Large intestine (tissue), 3 donors: ENCODE results near the gene ZBTB32. TPM values are rescaled to one million over a fixed set of nuclear protein-coding genes. Genes with fewer than 3 reads are reported as not detected.

Experiments used
- DNase-seq, 2 donors: peaks; one replicate each; pipeline versions ENCODE4 v3.0.0 to v3.0.0-alpha.2; 2013
- H3K27ac ChIP-seq: one replicate; pipeline ENCODE4 v1.5.1; 2013; ENCODE audit warnings: low read length
- H3K27me3 ChIP-seq: 2 replicates; pipeline ENCODE4 v1.6.1; 2013; ENCODE audit warnings: low read length; ENCODE audit not compliant: control insufficient read depth, insufficient read depth
- H3K36me3 ChIP-seq: 2 replicates; pipeline ENCODE4 v1.6.1; 2013; ENCODE audit warnings: low read length; ENCODE audit not compliant: control insufficient read depth, insufficient read depth
- H3K4me1 ChIP-seq: one replicate; pipeline ENCODE4 v1.6.1; 2013; ENCODE audit warnings: low read length; ENCODE audit not compliant: control insufficient read depth, insufficient read depth
- H3K4me3 ChIP-seq: one replicate; pipeline ENCODE4 v1.5.1; 2013; ENCODE audit warnings: low read length
- H3K9me3 ChIP-seq: one replicate; pipeline ENCODE4 v1.6.1; 2013; ENCODE audit warnings: mild to moderate bottlenecking, low read depth, low read length, moderate library complexity; ENCODE audit not compliant: control insufficient read depth
- WGBS: methylation state at CpG from one replicate; pipeline ENCODE4 v1.1.5; 2013; ENCODE audit warnings: low lambda C conversion rate; ENCODE audit not compliant: insufficient coverage; 5-methylcytosine and 5-hydroxymethylcytosine counted together
- polyA plus RNA-seq: library from polyadenylated mRNA; unstranded; fragments of 120-200 nt; gene quantifications from one replicate; pipeline ENCODE4 v1.2.1, GENCODE V29; 2013

The ZBTB32 gene
- polyA plus RNA-seq, 1 donor: 0.51 TPM

GRCh38 chr19:35727956-35728706 is 23.8 kb downstream of the ZBTB32 start:
- Histone ChIP-seq H3K9me3 (no peaks in the 10 kb centered on the region), H3K36me3 (peaks cover 97% of the 10 kb centered on the region), H3K4me3 (no peak overlapping the region), H3K4me1 (no peaks in the 10 kb centered on the region), H3K27me3 (no peaks in the 10 kb centered on the region), H3K27ac (no peak overlapping the region)
- WGBS: 93% methylated on average over 3 of the region's 19 CpGs
- DNase-seq: no peak

- no peaks in the 10 kb centered on the region for H3K9me3 ChIP-seq
- H3K4me3 ChIP-seq: no peak overlapping the region
- no peak for DNase-seq
- H3K4me1 ChIP-seq: no peaks in the 10 kb centered on the region
- no peaks in the 10 kb centered on the region for H3K27me3 ChIP-seq
- H3K27ac ChIP-seq: no peak overlapping the region
- no CpG with 5 or more reads among the region's 18 CpGs for WGBS
- peaks cover 97% of the 10 kb centered on the region for H3K36me3 ChIP-seq
Measured at GRCh38 chr19:35729021-35729420, 24.7 kb downstream of the ZBTB32 start.

- peaks cover 97% of the 10 kb centered on the region for H3K36me3 ChIP-seq
- no peak overlapping the region for H3K27ac ChIP-seq
- DNase-seq: no peak
- no peaks in the 10 kb centered on the region for H3K9me3 ChIP-seq
- H3K4me3 ChIP-seq: no peak overlapping the region
- no peaks in the 10 kb centered on the region for H3K4me1 ChIP-seq
- no CpG with 5 or more reads among the region's 11 CpGs for WGBS
- no peaks in the 10 kb centered on the region for H3K27me3 ChIP-seq
Measured at GRCh38 chr19:35729763-35730162, 25.4 kb downstream of the ZBTB32 start.

- DNase-seq: no peak
- peaks cover 96% of the 10 kb centered on the region for H3K36me3 ChIP-seq
- H3K27me3 ChIP-seq: no peaks in the 10 kb centered on the region
- no peaks in the 10 kb centered on the region for H3K9me3 ChIP-seq
- H3K27ac ChIP-seq: no peak overlapping the region
- no peak overlapping the region for H3K4me3 ChIP-seq
- no CpG with 5 or more reads among the region's 18 CpGs for WGBS
- no peaks in the 10 kb centered on the region for H3K4me1 ChIP-seq
Measured at GRCh38 chr19:35730326-35730725, 26.0 kb downstream of the ZBTB32 start.

- no peaks in the 10 kb centered on the region for H3K27me3 ChIP-seq
- WGBS: no CpG with 5 or more reads among the region's 9 CpGs
- H3K36me3 ChIP-seq: peaks cover 95% of the 10 kb centered on the region
- no peak overlapping the region for H3K4me3 ChIP-seq
- no peaks in the 10 kb centered on the region for H3K9me3 ChIP-seq
- no peaks in the 10 kb centered on the region for H3K4me1 ChIP-seq
- no peak for DNase-seq
- no peak overlapping the region for H3K27ac ChIP-seq
Measured at GRCh38 chr19:35731353-35731752, 27.0 kb downstream of the ZBTB32 start.

GRCh38 chr19:35731779-35732405 is 27.5 kb downstream of the ZBTB32 start:
- Histone ChIP-seq H3K9me3 (no peaks in the 10 kb centered on the region), H3K4me1 (no peaks in the 10 kb centered on the region), H3K27me3 (no peaks in the 10 kb centered on the region), H3K27ac (no peak overlapping the region), H3K36me3 (peaks cover 96% of the 10 kb centered on the region), H3K4me3 (no peak overlapping the region)
- no CpG with 5 or more reads among the region's 21 CpGs for WGBS
- DNase-seq: no peak

GRCh38 chr19:35732540-35733179 is 28.3 kb downstream of the ZBTB32 start:
- Histone ChIP-seq H3K27me3 (no peaks in the 10 kb centered on the region), H3K4me3 (no peak overlapping the region), H3K27ac (no peak overlapping the region), H3K36me3 (peaks cover 95% of the 10 kb centered on the region), H3K4me1 (no peaks in the 10 kb centered on the region), H3K9me3 (no peaks in the 10 kb centered on the region)
- WGBS: no CpG with 5 or more reads among the region's 25 CpGs
- DNase-seq: no peak

- Histone ChIP-seq H3K9me3 (no peaks in the 10 kb centered on the region), H3K36me3 (peaks cover 94% of the 10 kb centered on the region), H3K27me3 (no peaks in the 10 kb centered on the region), H3K4me3 (no peak overlapping the region), H3K4me1 (no peaks in the 10 kb centered on the region), H3K27ac (no peak overlapping the region)
- DNase-seq: no peak
- no CpG with 5 or more reads among the region's 35 CpGs for WGBS
Measured at GRCh38 chr19:35733180-35734125, 29.1 kb downstream of the ZBTB32 start.

- H3K4me1 ChIP-seq: no peaks in the 10 kb centered on the region
- H3K27ac ChIP-seq: no peak overlapping the region
- peaks cover 94% of the 10 kb centered on the region for H3K36me3 ChIP-seq
- WGBS: no CpG with 5 or more reads among the region's 8 CpGs
- no peak for DNase-seq
- H3K27me3 ChIP-seq: no peaks in the 10 kb centered on the region
- H3K9me3 ChIP-seq: no peaks in the 10 kb centered on the region
- no peak overlapping the region for H3K4me3 ChIP-seq
Measured at GRCh38 chr19:35734273-35734672, 29.9 kb downstream of the ZBTB32 start.

- H3K27ac ChIP-seq: no peak overlapping the region
- H3K4me3 ChIP-seq: no peak overlapping the region
- no peaks in the 10 kb centered on the region for H3K9me3 ChIP-seq
- no CpG with 5 or more reads among the region's 5 CpGs for WGBS
- H3K36me3 ChIP-seq: peaks cover 88% of the 10 kb centered on the region
- DNase-seq: no peak
- H3K27me3 ChIP-seq: no peaks in the 10 kb centered on the region
- H3K4me1 ChIP-seq: peaks cover 2% of the 10 kb centered on the region
Measured at GRCh38 chr19:35734889-35735288, 30.5 kb downstream of the ZBTB32 start.
